Natural killer cell (primary cell): ENCODE results near the gene TUB. TPM values are rescaled to one million over a fixed set of nuclear protein-coding genes. Genes with fewer than 3 reads are reported as not detected.

ENCODE experiments used
- total RNA-seq, 4 donors: library from RNA; stranded (reverse); fragments of 120-200 nt in 1 of 4; gene quantifications; one replicate each; pipeline versions ENCODE4 v1.2.3 to v1.2.4, GENCODE V29; 2013 to 2022

Gene TUB
- total RNA-seq, 3 donors from 2014 or later (not counting 1 experiment from before 2014, with no cell fraction given): not detected

Other genes with a start within 250 kb of the TUB start
- gene OR10A6, start 149.9 kb upstream of the TUB start, total RNA-seq: not detected
- gene OR10A3, start 139.5 kb upstream of the TUB start, total RNA-seq: not detected
- not detected for gene NLRP10, start 115.8 kb upstream of the TUB start, total RNA-seq
- gene EIF3F, start 93.9 kb upstream of the TUB start, total RNA-seq: 100 to 1,000 TPM; 232 to 250 (median 247) TPM
- 1 to 10 TPM; 3.5 to 4.7 (median 3.6) TPM for gene RIC3, start 87.8 kb downstream of the TUB start, total RNA-seq
- not detected for gene LMO1, start 182.7 kb downstream of the TUB start, total RNA-seq